OCI-LY1 (cell line): ENCODE measurements around the gene IREB2.

Experiments
- CTCF ChIP-seq: fragments of 200-600 bp; sonication (generic), shearing (Covaris generic); IDR thresholded peaks from 2 replicates; pipeline ENCODE4 v1.5.1; 2017; ENCODE audit warnings: mild to moderate bottlenecking, antibody characterized with exemption, low read length, moderate library complexity, mixed read lengths
- EZH2 ChIP-seq: fragments of 200-600 bp; sonication (generic), shearing (Covaris generic); IDR thresholded peaks from 2 replicates; pipeline ENCODE4 v1.8.0; 2017; ENCODE audit warnings: borderline replicate concordance, mixed run types, mild to moderate bottlenecking, antibody characterized with exemption, low read length, moderate library complexity, mixed read lengths

- no peak for TF ChIP-seq EZH2
- no peak for TF ChIP-seq CTCF
These were observed 23.3 kb downstream of the IREB2 start for GRCh38 chr15:78461171-78461888.
